ENCODE data around the gene TIGIT. TPM values are rescaled to one million over a fixed set of nuclear protein-coding genes. Genes with fewer than 3 reads are reported as not detected.

The TIGIT gene
- total RNA-seq = 1 to 10 TPM in 1 of 6 experiments, under 1 TPM in 5; 0.09 to 1.2 (median 0.30) TPM
- long read RNA-seq = 0 reads

- ATAC-seq = no peak
- 92% methylated on average over 6 of the region's 7 CpGs for WGBS (ENCODE audit: insufficient coverage, low coverage, low lambda C conversion rate, missing lambda C conversion rate)
- H3K27ac ChIP-seq = no peak within 1 kb of the TSS
- H3K36me3 ChIP-seq = no peaks in the 10 kb centered on the region
- H3K9me3 ChIP-seq = no peaks in the 10 kb centered on the region
- H3K4me3 ChIP-seq = no peak within 1 kb of the TSS
- H3K27me3 ChIP-seq = no peaks in the 10 kb centered on the region
- DNase-seq = no peak
- TF ChIP-seq CTCF (IDR thresholded peaks at IDR 0.05) (no peak), POLR2A (IDR thresholded peaks at IDR 0.05) (no peak)
- H3K4me1 ChIP-seq = no peaks in the 10 kb centered on the region
- intact Hi-C loops (cut with DNase I) = no loop called here
Measured at GRCh38 chr3:114293838-114294535, at the start of gene TIGIT. Gene TIGIT, plus strand, starts transcription at chr3:114294028. Its CDS starts 34 bp downstream, at chr3:114294062.

- ATAC-seq = no peak
- Histone ChIP-seq H3K27me3 (no peaks in the 10 kb centered on the region), H3K27ac (no peak overlapping the region), H3K4me1 (no peaks in the 10 kb centered on the region), H3K4me3 (no peak overlapping the region), H3K9me3 (no peaks in the 10 kb centered on the region), H3K36me3 (no peaks in the 10 kb centered on the region)
- TF ChIP-seq POLR2A (IDR thresholded peaks at IDR 0.05) (no peak), CTCF (IDR thresholded peaks at IDR 0.05) (no peak)
- intact Hi-C loops (cut with DNase I) = no loop called here
- DNase-seq = no peak
- 44% methylated on average over 1 of the region's 1 CpG for WGBS (ENCODE audit: insufficient coverage, low coverage, low lambda C conversion rate, missing lambda C conversion rate)
Measured at GRCh38 chr3:114252954-114253353, 40.9 kb upstream of the TIGIT start.

GRCh38 chr3:114253505-114253904 lies 40.3 kb upstream of the TIGIT start:
- TF ChIP-seq CTCF (IDR thresholded peaks at IDR 0.05) (no peak), POLR2A (IDR thresholded peaks at IDR 0.05) (no peak)
- WGBS (ENCODE audit: insufficient coverage, low coverage, low lambda C conversion rate, missing lambda C conversion rate) = 63% methylated on average over 1 of the region's 1 CpG
- no peak for ATAC-seq

GRCh38 chr3:114259566-114259965 lies 34.3 kb upstream of the TIGIT start:
- Histone ChIP-seq H3K27me3 (no peaks in the 10 kb centered on the region), H3K27ac (no peak overlapping the region), H3K4me1 (no peaks in the 10 kb centered on the region), H3K9me3 (no peaks in the 10 kb centered on the region), H3K36me3 (no peaks in the 10 kb centered on the region), H3K4me3 (no peak overlapping the region)
- 68% methylated on average over 1 of the region's 1 CpG for WGBS (ENCODE audit: insufficient coverage, low coverage, low lambda C conversion rate, missing lambda C conversion rate)
- no peak for DNase-seq
- intact Hi-C loops (cut with DNase I) = no loop called here
- ATAC-seq = no peak
- TF ChIP-seq POLR2A (IDR thresholded peaks at IDR 0.05) = no peak
- no peak for TF ChIP-seq CTCF (IDR thresholded peaks at IDR 0.05)

More at GRCh38 chr3:114253505-114253904, 40.3 kb upstream of the TIGIT start:
- no peaks in the 10 kb centered on the region for H3K4me1 ChIP-seq
- intact Hi-C loops (cut with DNase I) = no loop called here
- H3K27ac ChIP-seq = no peak overlapping the region
- no peak overlapping the region for H3K4me3 ChIP-seq
- H3K9me3 ChIP-seq = no peaks in the 10 kb centered on the region
- H3K27me3 ChIP-seq = no peaks in the 10 kb centered on the region
- no peak for DNase-seq
- H3K36me3 ChIP-seq = no peaks in the 10 kb centered on the region
